Neuronal stem cell (in vitro differentiated cells): ENCODE results near the gene RNF113B.

Experiments
- DNase-seq: peaks from one replicate; pipeline ENCODE4 v3.0.0-alpha.2; 2013; ENCODE audit warnings: low spot score
- H2AFZ ChIP-seq: one replicate; pipeline ENCODE4 v1.6.1; 2013; ENCODE audit warnings: mild to moderate bottlenecking, low read length, inconsistent platforms
- H2AK5ac ChIP-seq: 2 replicates; pipeline ENCODE4 v1.6.1; 2013; ENCODE audit warnings: low read depth, mild to moderate bottlenecking, inconsistent platforms, low read length, moderate library complexity, mixed read lengths
- H2BK120ac ChIP-seq: 2 replicates; pipeline ENCODE4 v1.6.1; 2013; ENCODE audit warnings: low read depth, mild to moderate bottlenecking, inconsistent platforms, low read length, moderate library complexity, mixed read lengths
- H2BK12ac ChIP-seq: one replicate; pipeline ENCODE4 v1.6.1; 2013; ENCODE audit warnings: low read length, inconsistent platforms
- H2BK15ac ChIP-seq: 2 replicates; pipeline ENCODE4 v1.6.1; 2013; ENCODE audit warnings: mild to moderate bottlenecking, low read length, inconsistent platforms, mixed read lengths
- H2BK5ac ChIP-seq: one replicate; pipeline ENCODE4 v1.6.1; 2013; ENCODE audit warnings: inconsistent platforms, mild to moderate bottlenecking, low read length, moderate library complexity
- H3K14ac ChIP-seq: one replicate; pipeline ENCODE4 v1.6.1; 2013; ENCODE audit warnings: low read length, inconsistent platforms
- H3K18ac ChIP-seq: 2 replicates; pipeline ENCODE4 v1.6.1; 2013; ENCODE audit warnings: low read length, inconsistent platforms
- H3K23ac ChIP-seq: 2 replicates; pipeline ENCODE4 v1.6.1; 2013; ENCODE audit warnings: low read depth, mild to moderate bottlenecking, mixed read lengths, low read length, inconsistent platforms; ENCODE audit not compliant: poor library complexity
- H3K27ac ChIP-seq: replicated peaks from 3 replicates; pipeline ENCODE4 v1.5.1; 2013; ENCODE audit warnings: low read length, inconsistent platforms
- H3K27me3 ChIP-seq, 3 experiments: 2 replicates each; pipeline ENCODE4 v1.6.1; 2013; ENCODE audit warnings: low read length in 3 of 3, mild to moderate bottlenecking in 2 of 3, inconsistent platforms in 1 of 3, low read depth in 1 of 3, mixed read lengths in 1 of 3, moderate library complexity in 1 of 3; ENCODE audit not compliant: control insufficient read depth in 3 of 3, insufficient read depth in 3 of 3
- H3K36me3 ChIP-seq, 2 donors: replicated peaks in 1 of 2; 2 replicates each; pipeline ENCODE4 v1.6.1; 2013; ENCODE audit warnings: low read length in 2 of 2; ENCODE audit not compliant: control insufficient read depth in 2 of 2, insufficient read depth in 2 of 2
- H3K4ac ChIP-seq: 2 replicates; pipeline ENCODE4 v1.6.1; 2013; ENCODE audit warnings: inconsistent platforms, mild to moderate bottlenecking, low read length, moderate library complexity
- H3K4me1 ChIP-seq, 2 donors: 1 replicate in 1 of 2; 2 replicates in 1 of 2; pipeline ENCODE4 v1.6.1; 2013; ENCODE audit warnings: low read length in 2 of 2, low read depth in 1 of 2; ENCODE audit not compliant: control insufficient read depth in 2 of 2, insufficient read depth in 1 of 2
- H3K4me2 ChIP-seq: one replicate; pipeline ENCODE4 v1.6.1; 2013; ENCODE audit warnings: mild to moderate bottlenecking, low read length, inconsistent platforms; ENCODE audit not compliant: insufficient read depth, poor library complexity, severe bottlenecking
- H3K4me3 ChIP-seq, 2 donors: 2 replicates each; pipeline ENCODE4 v1.5.1; 2013; ENCODE audit warnings: low read length in 2 of 2, mild to moderate bottlenecking in 2 of 2, inconsistent platforms in 1 of 2, moderate library complexity in 1 of 2
- H3K79me1 ChIP-seq: one replicate; pipeline ENCODE4 v1.6.1; 2013; ENCODE audit warnings: low read depth, mild to moderate bottlenecking, inconsistent platforms, low read length, moderate library complexity
- H3K9ac ChIP-seq: one replicate; pipeline ENCODE4 v1.6.1; 2013; ENCODE audit warnings: mild to moderate bottlenecking, low read depth, low read length, inconsistent platforms; ENCODE audit not compliant: poor library complexity
- H3K9me3 ChIP-seq, 2 donors: replicated peaks in 1 of 2; 2 replicates each; pipeline versions ENCODE3 to v1.6.1; 2013; ENCODE audit warnings: low read length in 2 of 2, mild to moderate bottlenecking in 2 of 2, inconsistent platforms in 1 of 2, low read depth in 1 of 2, mixed read lengths in 1 of 2, moderate library complexity in 1 of 2; ENCODE audit not compliant: control insufficient read depth in 2 of 2, insufficient read depth in 1 of 2
- H4K8ac ChIP-seq: one replicate; pipeline ENCODE4 v1.6.1; 2013; ENCODE audit warnings: low read depth, mild to moderate bottlenecking, inconsistent platforms, low read length, moderate library complexity
- H4K91ac ChIP-seq: one replicate; pipeline ENCODE4 v1.6.1; 2013; ENCODE audit warnings: low read length, low read depth, mild to moderate bottlenecking, inconsistent platforms; ENCODE audit not compliant: poor library complexity
- WGBS, 2 donors: extraction: QIAGEN DNeasy Blood & Tissue Kit; methylation state at CpG; one replicate each; pipeline ENCODE4 v1.1.7; 2013; ENCODE audit warnings: missing lambda C conversion rate in 2 of 2, mixed read lengths in 1 of 2; ENCODE audit not compliant: insufficient read length in 2 of 2, insufficient replicate concordance in 1 of 2; ENCODE audit errors: extremely low coverage in 2 of 2; 5-methylcytosine and 5-hydroxymethylcytosine counted together

Gene RNF113B

GRCh38 chr13:98142380-98143156 is 34.5 kb downstream of the RNF113B start, which contains the start of gene FARP1:
Gene FARP1 (plus strand): TSS chr13:98143094. CDS start chr13:98213243, 70,149 bp downstream.
- peak; percentile 83 for DNase-seq
- no peak within 1 kb of the TSS for H4K8ac ChIP-seq
- no peaks in the 10 kb centered on the region for H3K9me3 ChIP-seq
- H2AFZ ChIP-seq = peak within 1 kb of the TSS; percentile 99
- H3K9ac ChIP-seq = peak within 1 kb of the TSS; percentile 90
- H3K4ac ChIP-seq = no peak within 1 kb of the TSS
- H3K14ac ChIP-seq = peak within 1 kb of the TSS; percentile 5
- no peak within 1 kb of the TSS for H2BK120ac ChIP-seq
- peak within 1 kb of the TSS; percentile 94 for H2AK5ac ChIP-seq
- H2BK5ac ChIP-seq = peak within 1 kb of the TSS; percentile 88
- peak within 1 kb of the TSS; percentile 70 to 93 for H3K4me3 ChIP-seq
- peak within 1 kb of the TSS; percentile 91 for H2BK15ac ChIP-seq
- peak within 1 kb of the TSS; percentile 76 for H2BK12ac ChIP-seq
- H3K79me1 ChIP-seq = no peaks in the 10 kb centered on the region
- no peaks in the 10 kb centered on the region for H3K36me3 ChIP-seq
- peak within 1 kb of the TSS; percentile 69 for H3K23ac ChIP-seq
- WGBS, 2 donors = no CpG with 5 or more reads among the region's 98 CpGs
- no peak within 1 kb of the TSS for H4K91ac ChIP-seq
- peaks cover 18 to 21% of the 10 kb centered on the region in 2 donors for H3K4me1 ChIP-seq
- peak within 1 kb of the TSS; percentile 97 for H3K18ac ChIP-seq
- H3K27me3 ChIP-seq = peaks cover 0 to 14% (median 0%) of the 10 kb centered on the region in 3 experiments
- peak within 1 kb of the TSS; percentile 60 for H3K27ac ChIP-seq
- peak within 1 kb of the TSS; percentile 95 for H3K4me2 ChIP-seq

DNA sequence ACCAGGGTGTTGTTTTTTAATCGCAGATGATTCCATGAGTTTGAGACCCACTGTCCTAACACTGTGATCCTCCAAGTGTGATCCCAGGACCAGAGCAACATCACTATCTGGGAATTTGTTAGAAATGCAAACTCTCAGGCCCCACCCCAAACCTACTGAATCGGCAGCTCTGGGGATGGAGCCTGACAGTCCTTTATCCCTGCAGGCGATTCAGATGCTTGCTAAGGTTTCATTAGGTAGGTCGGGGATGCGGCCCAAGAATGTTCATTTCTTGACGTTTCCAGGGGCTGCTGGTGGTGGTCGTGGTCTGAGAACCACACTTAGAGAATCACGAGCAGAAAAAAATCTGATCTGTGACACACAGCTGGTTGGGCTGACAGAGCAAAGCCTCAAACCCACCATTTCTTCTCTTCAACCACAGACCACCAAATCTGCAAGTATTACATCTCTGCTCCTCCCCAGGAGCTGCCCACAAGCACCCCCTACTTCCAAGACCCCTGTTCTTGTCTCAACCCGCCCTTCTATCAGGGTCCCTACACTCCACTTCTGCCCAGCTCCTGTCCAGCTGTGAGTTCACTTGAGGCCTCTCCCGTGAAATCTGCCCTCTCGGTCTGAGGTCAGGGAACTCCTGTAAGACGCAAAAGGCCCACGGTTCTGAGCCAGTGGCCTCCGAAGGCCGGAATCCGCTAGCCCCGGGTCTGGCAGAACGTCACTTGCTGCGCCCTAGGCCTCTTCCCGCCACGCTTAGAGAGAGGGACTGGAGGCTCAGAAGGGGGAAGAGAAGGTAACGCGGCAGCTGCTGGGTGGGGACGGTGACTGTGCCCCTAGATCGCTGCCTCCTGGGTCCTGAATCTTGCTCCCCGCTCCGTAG is 35.3 kb downstream of the RNF113B start:
- Histone ChIP-seq H3K18ac (peak overlapping the region; percentile 96), H2BK5ac (peak overlapping the region; percentile 88), H2AFZ (peak overlapping the region; percentile 99), H3K23ac (peak overlapping the region; percentile 52), H3K79me1 (no peaks in the 10 kb centered on the region), H2AK5ac (peak overlapping the region; percentile 32), H3K4me2 (peak overlapping the region; percentile 95), H3K4me3 (peak overlapping the region; percentile 70 to 80), H2BK15ac (peak overlapping the region; percentile 91), H3K36me3 (no peaks in the 10 kb centered on the region), H3K27me3 (peaks cover 0 to 14% (median 0%) of the 10 kb centered on the region in 3 experiments), H2BK120ac (no peak overlapping the region), H3K27ac (no peak overlapping the region), H4K8ac (no peak overlapping the region), H3K4me1 (peaks cover 14 to 16% of the 10 kb centered on the region in 2 donors), H2BK12ac (peak overlapping the region; percentile 76), H3K9me3 (no peaks in the 10 kb centered on the region), H3K4ac (no peak overlapping the region), H3K14ac (no peak overlapping the region), H4K91ac (no peak overlapping the region), H3K9ac (peak overlapping the region; percentile 85)
- DNase-seq = peak; percentile 39
- no CpG with 5 or more reads among the region's 27 CpGs for WGBS, 2 donors

- Histone ChIP-seq H4K91ac (no peak overlapping the region), H2AK5ac (no peak overlapping the region), H2BK5ac (no peak overlapping the region), H3K18ac (no peak overlapping the region), H2AFZ (no peak overlapping the region), H3K9me3 (no peaks in the 10 kb centered on the region), H3K14ac (no peak overlapping the region), H3K79me1 (no peaks in the 10 kb centered on the region), H2BK15ac (no peak overlapping the region), H3K4me1 (peaks cover 11 to 13% of the 10 kb centered on the region in 2 donors), H3K9ac (no peak overlapping the region), H3K4ac (no peak overlapping the region), H3K27ac (no peak overlapping the region), H3K36me3 (no peaks in the 10 kb centered on the region), H2BK120ac (no peak overlapping the region), H3K23ac (no peak overlapping the region), H3K4me3 (no peak overlapping the region), H2BK12ac (no peak overlapping the region), H3K4me2 (no peak overlapping the region), H4K8ac (no peak overlapping the region), H3K27me3 (peaks cover 0 to 14% (median 0%) of the 10 kb centered on the region in 3 experiments)
- DNase-seq = no peak
- WGBS, 2 donors = no CpG with 5 or more reads among the region's 7 CpGs
These were observed 36.0 kb downstream of the RNF113B start for GRCh38 chr13:98141091-98141490.

- H2BK5ac ChIP-seq = no peak overlapping the region
- H3K14ac ChIP-seq = no peak overlapping the region
- H4K91ac ChIP-seq = no peak overlapping the region
- H2AK5ac ChIP-seq = no peak overlapping the region
- WGBS, 2 donors = no CpG with 5 or more reads among the region's 1 CpG
- H3K23ac ChIP-seq = no peak overlapping the region
- no peak overlapping the region for H2BK15ac ChIP-seq
- no peaks in the 10 kb centered on the region for H3K9me3 ChIP-seq
- H3K9ac ChIP-seq = no peak overlapping the region
- H3K18ac ChIP-seq = no peak overlapping the region
- H3K4ac ChIP-seq = no peak overlapping the region
- no peaks in the 10 kb centered on the region for H3K27me3 ChIP-seq
- no peak overlapping the region for H4K8ac ChIP-seq
- no peak overlapping the region for H2AFZ ChIP-seq
- no peak for DNase-seq
- H3K27ac ChIP-seq = no peak overlapping the region
- H3K4me2 ChIP-seq = no peak overlapping the region
- no peak overlapping the region for H3K4me3 ChIP-seq
- H3K36me3 ChIP-seq = no peaks in the 10 kb centered on the region
- no peak overlapping the region for H2BK120ac ChIP-seq
- no peak overlapping the region for H2BK12ac ChIP-seq
- H3K79me1 ChIP-seq = no peaks in the 10 kb centered on the region
- H3K4me1 ChIP-seq = peaks cover 0 to 6% of the 10 kb centered on the region in 2 donors
These were observed 42.2 kb downstream of the RNF113B start for GRCh38 chr13:98134901-98135300.
